Measurements from ENCODE around the gene PSMA3.

DNA sequence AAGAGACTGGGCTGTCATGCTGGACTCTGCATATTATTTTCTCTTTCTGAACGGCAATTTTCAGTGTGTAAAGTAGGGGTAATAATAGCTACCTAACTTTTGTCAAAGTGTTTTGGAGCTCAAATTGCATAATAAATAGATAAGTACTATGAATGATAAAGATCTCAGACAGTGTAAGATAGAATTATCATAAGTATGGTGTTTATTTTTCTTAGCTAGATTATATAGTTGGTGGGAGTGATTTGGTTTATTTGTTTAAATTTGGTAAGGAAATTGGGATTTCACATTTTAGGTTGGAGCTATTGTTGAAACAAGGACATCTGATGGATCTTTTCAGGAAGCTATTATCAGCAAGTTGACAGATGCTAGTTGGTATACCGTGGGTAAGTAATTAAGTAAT lies 61.1 kb downstream of the PSMA3 start:
- TF ChIP-seq BRCA1 (IDR thresholded peaks at IDR 0.05; ENCODE audit: low read depth, low read length) (no peak), YY1 (IDR thresholded peaks at IDR 0.05; ENCODE audit: low read depth, low read length) (no peak), POLR2A (IDR thresholded peaks at IDR 0.05; ENCODE audit: low read depth, low read length) (no peak), RBBP5 (conservative IDR thresholded peaks at IDR 0.05) (no peak), HDAC2 (IDR thresholded peaks at IDR 0.05) (no peak)
- TF ChIP-seq, protein P1, sequence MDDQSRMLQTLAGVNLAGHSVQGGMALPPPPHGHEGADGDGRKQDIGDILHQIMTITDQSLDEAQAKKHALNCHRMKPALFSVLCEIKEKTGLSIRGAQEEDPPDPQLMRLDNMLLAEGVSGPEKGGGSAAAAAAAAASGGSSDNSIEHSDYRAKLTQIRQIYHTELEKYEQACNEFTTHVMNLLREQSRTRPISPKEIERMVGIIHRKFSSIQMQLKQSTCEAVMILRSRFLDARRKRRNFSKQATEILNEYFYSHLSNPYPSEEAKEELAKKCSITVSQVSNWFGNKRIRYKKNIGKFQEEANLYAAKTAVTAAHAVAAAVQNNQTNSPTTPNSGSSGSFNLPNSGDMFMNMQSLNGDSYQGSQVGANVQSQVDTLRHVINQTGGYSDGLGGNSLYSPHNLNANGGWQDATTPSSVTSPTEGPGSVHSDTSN (IDR thresholded peaks at IDR 0.05; ENCODE audit: insufficient replicate concordance, low read depth, low read length): no peak
- TF ChIP-seq, protein P2, sequence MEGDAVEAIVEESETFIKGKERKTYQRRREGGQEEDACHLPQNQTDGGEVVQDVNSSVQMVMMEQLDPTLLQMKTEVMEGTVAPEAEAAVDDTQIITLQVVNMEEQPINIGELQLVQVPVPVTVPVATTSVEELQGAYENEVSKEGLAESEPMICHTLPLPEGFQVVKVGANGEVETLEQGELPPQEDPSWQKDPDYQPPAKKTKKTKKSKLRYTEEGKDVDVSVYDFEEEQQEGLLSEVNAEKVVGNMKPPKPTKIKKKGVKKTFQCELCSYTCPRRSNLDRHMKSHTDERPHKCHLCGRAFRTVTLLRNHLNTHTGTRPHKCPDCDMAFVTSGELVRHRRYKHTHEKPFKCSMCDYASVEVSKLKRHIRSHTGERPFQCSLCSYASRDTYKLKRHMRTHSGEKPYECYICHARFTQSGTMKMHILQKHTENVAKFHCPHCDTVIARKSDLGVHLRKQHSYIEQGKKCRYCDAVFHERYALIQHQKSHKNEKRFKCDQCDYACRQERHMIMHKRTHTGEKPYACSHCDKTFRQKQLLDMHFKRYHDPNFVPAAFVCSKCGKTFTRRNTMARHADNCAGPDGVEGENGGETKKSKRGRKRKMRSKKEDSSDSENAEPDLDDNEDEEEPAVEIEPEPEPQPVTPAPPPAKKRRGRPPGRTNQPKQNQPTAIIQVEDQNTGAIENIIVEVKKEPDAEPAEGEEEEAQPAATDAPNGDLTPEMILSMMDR (IDR thresholded peaks at IDR 0.05 in 2 of 3, conservative IDR thresholded peaks at IDR 0.05 in 1 of 3; ENCODE audit: control insufficient read depth in 2 of 3, extremely low read depth in 1 of 3, insufficient read depth in 1 of 3, low read depth in 3 of 3, low read length in 3 of 3): no peak
